HUES48 (cell line): ENCODE results near the gene MBD2.
A peak's percentile ranks its signal among the peaks of the same experiment; 100 is the strongest.
"Not testable (repeated sequence)": the region's sequence is repeated elsewhere in the genome, so short reads cannot be mapped to it uniquely, and the experiment has no call there.

Experiments used
- H3K27ac ChIP-seq: one replicate; pipeline ENCODE4 v1.7.0; 2013; ENCODE audit warnings: low read depth, low read length, inconsistent platforms
- H3K27me3 ChIP-seq: 2 replicates; pipeline ENCODE4 v1.6.1; 2013; ENCODE audit warnings: mild to moderate bottlenecking, low read length; ENCODE audit not compliant: control insufficient read depth, insufficient read depth
- H3K36me3 ChIP-seq: 2 replicates; pipeline ENCODE4 v1.6.1; 2013; ENCODE audit warnings: low read length; ENCODE audit not compliant: control insufficient read depth, insufficient read depth
- H3K4me1 ChIP-seq: 2 replicates; pipeline ENCODE4 v1.6.1; 2013; ENCODE audit warnings: mild to moderate bottlenecking, low read length; ENCODE audit not compliant: control insufficient read depth, insufficient read depth
- H3K4me3 ChIP-seq: 2 replicates; pipeline ENCODE4 v1.5.1; 2013; ENCODE audit warnings: mild to moderate bottlenecking, low read depth, low read length
- H3K9ac ChIP-seq: 2 replicates; pipeline ENCODE4 v1.6.1; 2013; ENCODE audit warnings: mild to moderate bottlenecking, low read depth, low read length, moderate library complexity
- H3K9me3 ChIP-seq: 2 replicates; pipeline ENCODE4 v1.6.1; 2013; ENCODE audit warnings: low read length; ENCODE audit not compliant: control insufficient read depth, insufficient read depth

Gene MBD2

GRCh38 chr18:54127759-54128378 is 96.6 kb downstream of the MBD2 start:
- no peak overlapping the region for H3K9ac ChIP-seq
- H3K27ac ChIP-seq = no peak overlapping the region
- peaks cover 36% of the 10 kb centered on the region for H3K4me1 ChIP-seq
- H3K4me3 ChIP-seq = no peak overlapping the region
- H3K27me3 ChIP-seq = no peaks in the 10 kb centered on the region
- no peaks in the 10 kb centered on the region for H3K9me3 ChIP-seq
- no peaks in the 10 kb centered on the region for H3K36me3 ChIP-seq

- Histone ChIP-seq H3K4me3 (no peak overlapping the region), H3K36me3 (no peaks in the 10 kb centered on the region), H3K27ac (no peak overlapping the region), H3K9me3 (no peaks in the 10 kb centered on the region), H3K9ac (no peak overlapping the region), H3K27me3 (no peaks in the 10 kb centered on the region), H3K4me1 (peaks cover 29% of the 10 kb centered on the region)
Measured at GRCh38 chr18:54125429-54125828, 99.0 kb downstream of the MBD2 start.

DNA sequence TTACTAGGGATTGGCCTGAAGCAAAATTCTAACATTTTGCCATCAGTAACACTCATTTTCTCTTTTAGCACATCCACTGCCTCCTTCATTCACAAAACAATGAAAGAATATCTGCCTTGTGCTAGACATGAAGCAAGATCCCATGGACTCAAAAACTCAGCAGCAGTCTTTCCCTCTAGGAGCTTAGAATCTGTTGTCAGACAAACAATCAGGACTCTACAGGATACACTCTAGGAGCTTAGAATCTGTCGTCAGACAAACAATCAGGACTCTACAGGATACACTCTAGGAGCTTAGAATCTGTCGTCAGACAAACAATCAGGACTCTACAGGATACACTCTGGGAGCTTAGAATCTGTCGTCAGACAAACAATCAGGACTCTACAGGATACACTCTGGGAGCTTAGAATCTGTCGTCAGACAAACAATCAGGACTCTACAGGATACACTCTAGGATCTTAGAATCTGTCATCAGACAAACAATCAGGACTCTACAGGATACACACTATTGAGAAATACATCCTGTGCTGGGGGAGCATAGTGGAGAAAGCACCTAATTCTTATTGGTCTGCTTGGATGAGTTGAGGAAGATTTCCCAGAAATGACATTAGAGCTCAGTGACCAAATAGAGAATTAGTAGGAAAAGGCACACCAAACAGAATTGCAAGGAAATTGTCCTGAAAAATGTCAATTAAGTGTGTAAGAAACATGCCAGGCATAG is 100.6 kb downstream of the MBD2 start:
- not testable (repeated sequence) for H3K9me3 ChIP-seq, H3K4me3 ChIP-seq, H3K27me3 ChIP-seq, H3K9ac ChIP-seq, H3K36me3 ChIP-seq
- Histone ChIP-seq H3K27ac (peak overlapping the region; percentile 81), H3K4me1 (peaks cover 14% of the 10 kb centered on the region)

DNA sequence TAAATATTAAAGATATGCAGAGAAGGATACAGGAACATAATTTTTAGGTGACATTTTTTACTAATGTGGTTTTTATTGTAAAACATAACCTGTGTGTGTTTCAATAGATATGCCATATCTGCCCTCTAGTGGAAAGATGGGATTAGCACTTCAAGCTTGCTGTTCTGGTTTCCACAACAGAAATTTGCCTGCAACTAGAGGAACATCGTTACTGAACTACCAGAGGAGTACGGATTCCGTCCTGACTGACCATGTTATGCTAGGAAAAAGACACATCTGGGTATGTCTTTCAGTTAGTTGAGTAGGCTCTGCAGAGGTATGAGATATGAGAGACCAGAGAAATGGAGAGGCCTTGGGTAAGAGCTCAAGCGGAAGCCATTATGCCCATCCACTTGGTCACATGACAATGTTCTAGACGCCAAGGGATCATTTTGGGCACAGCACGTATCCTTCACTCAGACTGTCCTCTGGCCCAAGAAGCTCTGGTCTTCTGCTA is 104.9 kb downstream of the MBD2 start:
- no peak overlapping the region for H3K4me3 ChIP-seq
- H3K4me1 ChIP-seq = peaks cover 34% of the 10 kb centered on the region
- H3K36me3 ChIP-seq = no peaks in the 10 kb centered on the region
- no peaks in the 10 kb centered on the region for H3K27me3 ChIP-seq
- no peaks in the 10 kb centered on the region for H3K9me3 ChIP-seq
- no peak overlapping the region for H3K9ac ChIP-seq
- H3K27ac ChIP-seq = no peak overlapping the region

GRCh38 chr18:54117853-54118773 is 106.4 kb downstream of the MBD2 start:
- Histone ChIP-seq H3K9me3 (no peaks in the 10 kb centered on the region), H3K27ac (no peak overlapping the region), H3K27me3 (no peaks in the 10 kb centered on the region), H3K36me3 (no peaks in the 10 kb centered on the region), H3K4me3 (no peak overlapping the region), H3K4me1 (peaks cover 28% of the 10 kb centered on the region), H3K9ac (no peak overlapping the region)

GRCh38 chr18:54116541-54117257 is 107.8 kb downstream of the MBD2 start:
- H3K4me1 ChIP-seq = peaks cover 28% of the 10 kb centered on the region
- H3K27me3 ChIP-seq = no peaks in the 10 kb centered on the region
- no peak overlapping the region for H3K9ac ChIP-seq
- no peaks in the 10 kb centered on the region for H3K36me3 ChIP-seq
- H3K4me3 ChIP-seq = no peak overlapping the region
- no peaks in the 10 kb centered on the region for H3K9me3 ChIP-seq
- peak overlapping the region; percentile 81 for H3K27ac ChIP-seq

DNA sequence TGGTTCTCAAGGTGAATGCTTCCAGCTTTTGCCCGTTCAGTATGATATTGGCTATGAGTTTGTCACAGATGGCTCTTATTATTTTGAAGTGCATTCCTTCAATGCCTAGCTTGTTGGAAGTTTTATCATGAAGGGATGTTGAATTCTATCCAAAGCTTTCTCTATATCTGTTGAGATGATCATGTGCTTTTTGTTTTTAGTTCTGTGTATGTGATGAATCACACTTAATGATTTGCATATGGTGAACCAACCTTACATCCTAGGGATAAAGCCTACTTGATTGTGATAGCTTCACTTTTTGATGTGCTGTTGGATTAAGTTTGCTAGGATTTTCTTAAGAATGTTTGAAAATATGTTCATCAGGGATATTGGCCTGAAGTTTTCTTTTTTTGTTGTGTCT is 112.1 kb downstream of the MBD2 start:
- no peaks in the 10 kb centered on the region for H3K27me3 ChIP-seq
- H3K9ac ChIP-seq = no peak overlapping the region
- no peak overlapping the region for H3K27ac ChIP-seq
- H3K9me3 ChIP-seq = no peaks in the 10 kb centered on the region
- peaks cover 17% of the 10 kb centered on the region for H3K4me1 ChIP-seq
- H3K4me3 ChIP-seq = no peak overlapping the region
- H3K36me3 ChIP-seq = no peaks in the 10 kb centered on the region

- no peaks in the 10 kb centered on the region for H3K9me3 ChIP-seq
- no peaks in the 10 kb centered on the region for H3K36me3 ChIP-seq
- H3K9ac ChIP-seq = no peak overlapping the region
- no peaks in the 10 kb centered on the region for H3K4me1 ChIP-seq
- H3K4me3 ChIP-seq = no peak overlapping the region
- H3K27me3 ChIP-seq = no peaks in the 10 kb centered on the region
- H3K27ac ChIP-seq = no peak overlapping the region
Measured at GRCh38 chr18:54109131-54109683, 115.3 kb downstream of the MBD2 start.

- Histone ChIP-seq H3K36me3 (no peaks in the 10 kb centered on the region), H3K27me3 (no peaks in the 10 kb centered on the region), H3K27ac (no peak overlapping the region), H3K9me3 (no peaks in the 10 kb centered on the region), H3K4me1 (no peaks in the 10 kb centered on the region), H3K4me3 (no peak overlapping the region), H3K9ac (no peak overlapping the region)
Measured at GRCh38 chr18:54102123-54102522, 122.3 kb downstream of the MBD2 start.
